ENCODE results near the gene LEF1. TPM values are rescaled to one million over a fixed set of nuclear protein-coding genes. Genes with fewer than 3 reads are reported as not detected.

The LEF1 gene
- total RNA-seq, 1 donor from 2014 or later = 2.8 TPM

DNA sequence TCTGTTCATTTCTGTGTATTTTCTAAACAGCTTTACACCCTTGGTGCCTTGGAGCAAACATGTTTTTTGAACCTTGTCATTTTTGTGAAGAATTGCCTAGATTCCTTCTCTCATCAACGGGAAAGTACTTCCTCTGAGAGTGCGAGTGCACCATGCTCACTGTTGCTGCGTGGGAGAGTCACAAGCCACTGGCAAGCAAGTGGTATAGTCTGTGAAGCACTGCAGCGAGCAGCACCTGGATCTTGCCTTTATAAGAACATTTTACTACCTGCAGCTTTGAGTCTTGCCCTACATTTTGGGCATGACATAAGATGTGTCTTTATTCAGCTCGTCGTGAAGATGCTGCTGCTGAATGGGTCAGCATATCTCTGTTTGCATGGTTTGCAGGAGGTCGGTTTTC lies 134.2 kb downstream of the LEF1 start:
- Mint-ChIP-seq H3K4me1 (ENCODE audit: low read depth) (no peaks in the 10 kb centered on the region), H3K27me3 (ENCODE audit: low read depth) (no peaks in the 10 kb centered on the region), H3K9me3 (ENCODE audit: low read depth) (no peaks in the 10 kb centered on the region), H3K27ac (ENCODE audit: unreplicated experiment) (no peak overlapping the region), H3K36me3 (ENCODE audit: low read depth) (peaks cover 12% of the 10 kb centered on the region), H3K4me3 (ENCODE audit: unreplicated experiment) (no peak overlapping the region)
- no peak for DNase-seq (ENCODE audit: low spot score)
- TF ChIP-seq, protein P1, sequence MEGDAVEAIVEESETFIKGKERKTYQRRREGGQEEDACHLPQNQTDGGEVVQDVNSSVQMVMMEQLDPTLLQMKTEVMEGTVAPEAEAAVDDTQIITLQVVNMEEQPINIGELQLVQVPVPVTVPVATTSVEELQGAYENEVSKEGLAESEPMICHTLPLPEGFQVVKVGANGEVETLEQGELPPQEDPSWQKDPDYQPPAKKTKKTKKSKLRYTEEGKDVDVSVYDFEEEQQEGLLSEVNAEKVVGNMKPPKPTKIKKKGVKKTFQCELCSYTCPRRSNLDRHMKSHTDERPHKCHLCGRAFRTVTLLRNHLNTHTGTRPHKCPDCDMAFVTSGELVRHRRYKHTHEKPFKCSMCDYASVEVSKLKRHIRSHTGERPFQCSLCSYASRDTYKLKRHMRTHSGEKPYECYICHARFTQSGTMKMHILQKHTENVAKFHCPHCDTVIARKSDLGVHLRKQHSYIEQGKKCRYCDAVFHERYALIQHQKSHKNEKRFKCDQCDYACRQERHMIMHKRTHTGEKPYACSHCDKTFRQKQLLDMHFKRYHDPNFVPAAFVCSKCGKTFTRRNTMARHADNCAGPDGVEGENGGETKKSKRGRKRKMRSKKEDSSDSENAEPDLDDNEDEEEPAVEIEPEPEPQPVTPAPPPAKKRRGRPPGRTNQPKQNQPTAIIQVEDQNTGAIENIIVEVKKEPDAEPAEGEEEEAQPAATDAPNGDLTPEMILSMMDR (IDR thresholded peaks at IDR 0.05) = no peak

DNA sequence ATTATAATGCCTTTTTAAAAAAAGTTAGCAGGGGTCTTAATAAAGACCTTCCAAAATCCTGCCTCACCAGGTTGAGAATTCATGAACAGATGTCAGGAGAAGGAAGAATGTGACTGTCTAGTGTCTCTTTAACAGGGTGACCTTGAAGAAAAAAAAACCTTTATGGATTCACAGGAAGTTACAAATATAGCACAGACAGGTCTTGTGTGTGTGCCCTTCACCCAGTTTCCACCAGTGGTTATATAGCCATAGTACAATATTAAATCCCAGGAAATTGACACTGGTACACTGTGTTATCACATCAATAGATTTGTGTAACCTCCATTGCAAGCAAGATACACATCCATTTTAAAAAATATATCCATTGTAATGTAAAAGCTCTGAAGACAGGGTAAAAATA lies 135.4 kb downstream of the LEF1 start:
- Mint-ChIP-seq H3K9me3 (ENCODE audit: low read depth) (no peaks in the 10 kb centered on the region), H3K27me3 (ENCODE audit: low read depth) (no peaks in the 10 kb centered on the region), H3K4me1 (ENCODE audit: low read depth) (no peaks in the 10 kb centered on the region), H3K27ac (ENCODE audit: unreplicated experiment) (no peak overlapping the region), H3K4me3 (ENCODE audit: unreplicated experiment) (no peak overlapping the region), H3K36me3 (ENCODE audit: low read depth) (peaks cover 19% of the 10 kb centered on the region)
- no peak for DNase-seq (ENCODE audit: low spot score)
- TF ChIP-seq, protein P1 (IDR thresholded peaks at IDR 0.05) = no peak

DNA sequence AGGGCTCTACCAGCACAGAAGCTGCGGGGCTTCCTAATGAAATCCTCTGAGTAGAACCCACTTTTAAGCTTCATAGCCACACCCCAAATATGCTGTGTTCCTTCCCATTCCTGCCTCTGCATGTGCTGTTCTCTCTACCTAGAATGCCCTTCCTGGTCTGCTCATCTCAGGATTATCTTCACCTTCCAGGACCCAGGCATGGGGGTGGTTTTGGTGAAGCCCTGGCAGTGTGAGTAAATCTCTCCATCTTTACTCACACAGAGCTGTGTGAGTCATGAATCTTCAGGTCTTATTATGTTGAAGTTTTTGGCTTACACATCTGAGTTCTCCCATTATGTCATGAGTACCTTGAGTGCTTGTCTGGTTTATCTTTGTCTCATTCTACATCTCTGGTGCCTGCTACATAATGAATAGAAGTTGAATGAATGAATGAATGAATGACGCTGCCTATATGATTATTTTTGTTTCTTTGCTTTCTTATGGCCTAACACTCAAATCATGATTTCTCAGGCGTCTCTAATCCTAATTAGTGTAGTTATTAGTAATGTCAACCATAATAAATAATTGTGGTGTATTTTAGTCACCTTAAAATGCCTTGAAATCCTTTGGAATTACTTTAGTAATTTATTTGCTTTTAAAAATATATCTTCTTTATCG lies 137.2 kb downstream of the LEF1 start:
- Mint-ChIP-seq H3K27me3 (ENCODE audit: low read depth) (no peaks in the 10 kb centered on the region), H3K4me3 (ENCODE audit: unreplicated experiment) (no peak overlapping the region), H3K4me1 (ENCODE audit: low read depth) (no peaks in the 10 kb centered on the region), H3K9me3 (ENCODE audit: low read depth) (no peaks in the 10 kb centered on the region), H3K36me3 (ENCODE audit: low read depth) (peaks cover 24% of the 10 kb centered on the region), H3K27ac (ENCODE audit: unreplicated experiment) (no peak overlapping the region)
- TF ChIP-seq, protein P1 (IDR thresholded peaks at IDR 0.05) = no peak
- DNase-seq (ENCODE audit: low spot score) = no peak

DNA sequence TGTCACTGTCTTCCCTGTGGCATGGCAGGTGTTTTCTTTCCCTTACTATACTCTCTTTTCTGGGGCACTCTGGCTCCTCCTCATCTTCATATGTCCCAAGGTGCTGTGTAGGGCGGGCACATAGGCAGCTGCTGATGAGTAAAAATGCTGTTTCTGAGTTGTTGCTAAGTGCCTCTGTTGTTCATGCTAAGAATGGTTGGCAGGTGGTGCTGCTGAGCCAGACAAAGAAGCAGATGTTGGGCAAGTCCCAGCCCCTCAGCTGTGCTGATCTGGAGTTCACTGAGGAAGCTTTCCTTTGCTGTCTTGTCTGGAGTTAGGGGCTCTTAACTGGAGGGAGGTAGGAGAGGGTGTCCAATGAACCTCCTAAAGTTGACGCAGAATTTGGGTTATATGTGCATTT lies 138.4 kb downstream of the LEF1 start:
- no peak for DNase-seq (ENCODE audit: low spot score)
- Mint-ChIP-seq H3K27me3 (ENCODE audit: low read depth) (no peaks in the 10 kb centered on the region), H3K4me3 (ENCODE audit: unreplicated experiment) (no peak overlapping the region), H3K9me3 (ENCODE audit: low read depth) (no peaks in the 10 kb centered on the region), H3K27ac (ENCODE audit: unreplicated experiment) (peak overlapping the region; percentile 72), H3K4me1 (ENCODE audit: low read depth) (no peaks in the 10 kb centered on the region), H3K36me3 (ENCODE audit: low read depth) (peaks cover 25% of the 10 kb centered on the region)
- TF ChIP-seq, protein P1 (IDR thresholded peaks at IDR 0.05) = peak; percentile 79

DNA sequence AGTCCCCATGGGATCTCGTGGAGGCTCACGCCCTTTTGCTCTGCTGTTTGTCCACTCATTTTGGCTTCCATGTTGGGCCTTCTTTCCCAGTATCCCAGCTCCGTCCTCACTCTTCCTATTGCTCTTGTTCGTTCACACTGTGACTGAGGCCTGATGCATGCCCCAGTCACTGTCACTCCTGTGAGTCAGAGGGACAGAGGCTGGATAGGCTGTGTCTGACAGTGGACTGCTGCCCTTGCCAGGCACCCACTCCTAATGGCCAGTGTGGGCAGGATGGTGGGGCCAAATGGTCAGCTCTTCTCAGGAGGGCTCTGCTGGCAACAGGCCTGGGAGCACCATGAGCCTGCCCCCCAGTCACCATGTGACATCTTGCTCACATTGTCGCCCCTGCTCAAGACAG lies 139.0 kb downstream of the LEF1 start:
- H3K9me3 Mint-ChIP-seq (ENCODE audit: low read depth) = no peaks in the 10 kb centered on the region
- H3K36me3 Mint-ChIP-seq (ENCODE audit: low read depth) = peaks cover 26% of the 10 kb centered on the region
- no peaks in the 10 kb centered on the region for H3K27me3 Mint-ChIP-seq (ENCODE audit: low read depth)
- TF ChIP-seq, protein P1 (IDR thresholded peaks at IDR 0.05) = no peak
- no peak for DNase-seq (ENCODE audit: low spot score)
- H3K27ac Mint-ChIP-seq (ENCODE audit: unreplicated experiment) = peak overlapping the region; percentile 72
- no peak overlapping the region for H3K4me3 Mint-ChIP-seq (ENCODE audit: unreplicated experiment)
- no peaks in the 10 kb centered on the region for H3K4me1 Mint-ChIP-seq (ENCODE audit: low read depth)

All from chondrocyte (in vitro differentiated cells).